HG02678 (cell line): Measurements from ENCODE around the gene S100A7.
"Not testable (repeated sequence)": the region's sequence is repeated elsewhere in the genome, so short reads cannot be mapped to it uniquely, and the experiment has no call there.

Experiments
- ATAC-seq: cut with Tn5 transposase; IDR thresholded peaks from one replicate; pipeline ENCODE4 v1.9.1; 2021; ENCODE audit warnings: mild to moderate bottlenecking, moderate library complexity; ENCODE audit not compliant: unreplicated experiment

Gene S100A7

DNA sequence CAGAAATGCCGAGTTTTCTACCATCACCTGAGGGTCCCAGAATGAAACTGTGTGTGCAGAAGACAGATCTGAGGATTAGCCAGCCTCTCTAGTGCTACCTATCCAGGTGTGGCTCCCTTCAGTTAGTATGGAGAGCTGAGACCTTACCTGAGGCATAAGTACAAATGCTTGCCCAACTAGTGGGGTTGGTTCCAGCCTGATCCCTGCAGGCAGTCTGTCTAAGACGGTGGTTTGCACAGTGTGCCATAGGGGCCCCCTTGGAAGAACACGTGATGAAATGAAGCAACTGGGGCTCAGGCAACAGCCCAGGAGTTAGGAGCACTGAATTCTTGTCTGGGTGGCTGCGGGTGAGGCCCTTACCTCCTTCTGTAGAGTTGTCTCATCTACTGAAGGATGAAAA, 28.5 kb downstream of the S100A7 start:
- no peak for ATAC-seq

DNA sequence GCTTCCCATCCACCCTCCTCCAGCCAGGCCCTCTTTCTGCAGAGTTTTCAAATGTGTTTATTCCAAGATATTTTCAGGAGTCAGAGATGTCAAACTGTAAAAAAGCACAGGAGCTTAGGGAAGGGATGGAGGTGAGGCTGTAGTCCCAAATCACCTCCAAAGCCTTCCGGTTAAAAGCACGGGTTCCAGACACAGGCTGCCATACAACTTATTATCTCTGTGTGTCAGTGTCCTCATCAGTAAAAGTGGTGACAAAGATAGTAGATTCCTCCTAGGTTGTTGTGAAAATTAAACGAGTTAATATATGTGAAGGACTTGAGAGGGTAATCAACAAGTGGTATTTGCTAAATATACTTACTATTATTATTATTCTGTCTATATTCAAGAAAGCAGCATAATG, 29.0 kb downstream of the S100A7 start:
- ATAC-seq: no peak

DNA sequence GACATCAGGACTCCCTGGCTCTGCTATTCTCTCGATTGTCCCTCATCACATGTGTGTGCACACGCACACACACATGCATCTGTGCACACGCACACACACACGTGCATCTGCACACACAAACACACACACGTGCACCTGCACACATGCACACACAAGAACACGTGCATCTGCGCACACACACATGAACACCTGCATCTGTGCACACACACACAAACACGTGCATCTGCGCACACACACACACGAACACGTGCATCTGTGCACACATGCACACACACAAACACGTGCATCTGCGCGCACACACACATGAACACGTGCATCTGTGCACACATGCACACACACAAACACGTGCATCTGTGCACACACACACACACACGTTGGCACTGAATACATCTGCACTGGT, 29.4 kb downstream of the S100A7 start:
- no peak for ATAC-seq

DNA sequence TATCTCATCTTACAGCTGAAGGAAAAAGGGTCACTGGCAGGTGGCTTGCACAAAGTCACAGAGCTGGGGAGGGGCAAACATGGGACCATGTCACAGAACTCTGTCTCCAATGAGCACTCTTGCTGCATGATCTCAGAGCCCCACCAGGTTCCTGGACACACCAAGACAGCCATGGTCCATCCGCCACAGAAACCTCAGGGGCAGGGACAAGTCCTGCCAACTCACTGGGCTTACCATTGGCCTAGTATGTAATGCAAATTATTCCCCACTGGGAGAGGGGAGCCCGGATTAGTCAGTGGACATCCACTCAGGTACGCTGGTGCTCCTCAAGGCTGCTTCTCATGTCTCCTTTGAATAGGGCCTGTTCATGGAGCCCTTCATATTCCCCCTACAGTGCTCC, 29.9 kb downstream of the S100A7 start:
- no peak for ATAC-seq

DNA sequence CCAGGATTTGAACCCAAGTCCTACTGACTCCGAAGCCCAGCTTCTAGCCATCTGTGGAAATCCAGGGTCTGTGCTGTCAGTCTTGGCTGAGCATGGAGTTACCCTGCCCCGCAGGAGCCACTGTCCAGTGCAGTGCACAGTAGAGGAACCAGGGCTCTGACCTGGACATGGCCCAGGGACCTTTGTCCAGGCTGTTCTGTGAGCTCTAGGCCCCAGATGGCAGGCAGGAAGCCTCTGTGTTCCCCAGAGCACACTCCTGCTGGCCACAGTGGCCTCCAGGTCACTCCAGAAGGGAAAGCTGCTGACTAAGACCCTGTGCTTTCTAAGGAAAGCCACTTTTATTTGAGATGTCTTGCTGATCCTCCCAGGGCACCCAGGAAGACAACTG, 30.3 kb downstream of the S100A7 start:
- no peak for ATAC-seq

DNA sequence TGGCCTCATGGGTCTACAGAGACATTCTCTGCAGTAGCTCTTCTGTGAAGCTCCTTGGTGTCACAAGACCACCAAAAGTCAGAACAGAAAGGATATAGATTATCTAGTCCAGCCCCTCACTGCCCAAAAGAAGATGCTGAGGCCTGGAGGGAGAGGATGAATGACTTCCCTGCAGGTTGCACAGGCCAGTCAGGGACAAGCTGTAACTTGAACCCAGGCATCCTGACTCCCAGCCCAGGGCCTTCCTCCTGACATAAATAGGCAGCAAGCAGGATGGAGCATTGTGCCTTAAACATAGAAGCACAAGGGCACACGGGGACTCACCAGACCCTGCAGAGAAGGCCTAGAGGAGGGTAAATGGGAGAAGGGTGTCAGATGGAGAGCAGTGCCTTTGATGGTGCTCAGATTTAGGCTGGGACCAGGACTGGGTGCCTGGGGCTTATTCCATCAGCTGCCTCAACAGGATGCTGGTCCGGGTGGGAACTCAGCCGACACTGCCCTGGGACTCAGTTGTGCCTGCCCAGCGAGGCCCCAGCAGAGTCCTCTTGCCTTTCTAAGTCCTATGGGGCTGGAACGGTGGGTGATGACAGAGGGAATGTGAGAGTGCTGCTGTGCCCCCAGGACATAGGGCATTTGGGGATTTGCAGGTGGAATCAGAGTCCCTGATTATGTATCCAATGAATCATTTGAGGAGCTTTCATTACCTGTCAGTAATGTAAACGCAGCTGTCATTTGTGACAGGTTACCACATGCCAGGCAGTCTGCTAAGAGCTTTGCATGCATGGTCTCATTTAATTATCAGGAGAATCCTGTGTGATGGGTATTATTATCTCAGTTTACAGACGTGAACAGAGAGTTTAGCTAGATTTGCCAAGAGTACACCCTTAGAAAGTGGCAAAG, 30.9 kb downstream of the S100A7 start:
- ATAC-seq: no peak

DNA sequence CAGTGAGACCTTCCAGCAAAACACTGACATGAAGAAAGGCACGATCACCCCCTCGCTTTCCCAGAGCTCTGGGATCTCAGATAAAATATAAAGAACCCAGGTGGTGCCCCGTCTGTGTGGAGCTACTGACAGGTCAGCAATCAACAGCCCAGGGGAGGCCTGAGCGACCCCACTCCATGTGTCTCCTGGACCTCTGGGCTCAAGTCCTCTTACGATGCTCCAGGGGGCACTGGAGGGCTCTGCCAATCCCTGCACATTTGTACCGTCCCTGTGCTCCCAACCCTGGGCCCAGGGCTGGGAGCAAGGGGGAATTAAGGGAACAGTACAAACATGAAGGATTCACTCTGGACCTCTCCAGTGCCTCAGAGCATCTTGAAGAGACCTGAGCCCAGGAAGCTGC, 31.7 kb downstream of the S100A7 start:
- no peak for ATAC-seq

DNA sequence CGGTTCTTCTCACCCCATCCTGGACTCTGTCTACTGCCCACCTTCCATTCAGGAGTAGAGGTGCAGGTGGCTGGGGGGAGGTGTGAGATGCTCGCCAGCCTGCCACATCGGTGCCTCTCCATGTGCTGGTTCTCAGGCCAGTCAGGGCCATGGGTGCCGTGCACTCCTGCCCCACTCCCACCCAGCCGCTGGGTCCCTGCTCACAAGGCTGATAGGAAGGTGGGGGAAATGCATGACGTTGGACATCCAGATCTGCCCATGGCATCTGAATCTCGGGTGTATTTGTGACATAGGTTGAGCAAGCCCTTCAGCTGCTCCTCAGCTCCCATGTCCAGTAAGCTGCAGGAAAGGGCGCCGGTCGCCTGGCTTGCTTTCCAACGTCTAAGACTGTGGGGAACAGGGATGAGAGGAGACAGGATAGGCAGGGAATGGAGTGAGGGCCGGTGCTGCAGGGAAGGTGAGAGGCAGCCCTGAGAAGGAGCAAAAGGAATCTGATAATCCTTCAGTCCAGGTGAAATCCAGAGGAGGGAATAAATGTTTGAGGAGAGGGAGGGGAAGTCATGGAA, 32.3 kb downstream of the S100A7 start:
- no peak for ATAC-seq

DNA sequence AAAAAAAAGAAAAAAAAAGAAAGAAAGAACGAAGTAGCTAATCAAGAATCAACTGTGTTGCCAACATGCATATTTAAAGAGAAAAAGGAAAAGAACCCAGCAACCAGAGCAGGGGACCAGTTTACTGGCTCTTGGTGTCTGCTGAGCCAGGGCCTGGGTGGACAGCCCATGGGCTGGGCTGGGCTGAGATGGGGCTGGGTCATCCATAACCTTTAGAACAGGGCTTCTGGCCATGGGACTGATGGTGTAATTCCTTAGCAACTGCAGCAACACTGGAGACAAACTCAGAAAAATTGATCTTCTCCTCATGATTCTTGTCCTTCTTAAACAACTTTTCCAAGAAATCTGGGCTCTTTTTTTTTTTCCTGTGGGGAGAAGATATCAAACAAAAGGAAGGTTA, 33.6 kb downstream of the S100A7 start:
- ATAC-seq: no peak

DNA sequence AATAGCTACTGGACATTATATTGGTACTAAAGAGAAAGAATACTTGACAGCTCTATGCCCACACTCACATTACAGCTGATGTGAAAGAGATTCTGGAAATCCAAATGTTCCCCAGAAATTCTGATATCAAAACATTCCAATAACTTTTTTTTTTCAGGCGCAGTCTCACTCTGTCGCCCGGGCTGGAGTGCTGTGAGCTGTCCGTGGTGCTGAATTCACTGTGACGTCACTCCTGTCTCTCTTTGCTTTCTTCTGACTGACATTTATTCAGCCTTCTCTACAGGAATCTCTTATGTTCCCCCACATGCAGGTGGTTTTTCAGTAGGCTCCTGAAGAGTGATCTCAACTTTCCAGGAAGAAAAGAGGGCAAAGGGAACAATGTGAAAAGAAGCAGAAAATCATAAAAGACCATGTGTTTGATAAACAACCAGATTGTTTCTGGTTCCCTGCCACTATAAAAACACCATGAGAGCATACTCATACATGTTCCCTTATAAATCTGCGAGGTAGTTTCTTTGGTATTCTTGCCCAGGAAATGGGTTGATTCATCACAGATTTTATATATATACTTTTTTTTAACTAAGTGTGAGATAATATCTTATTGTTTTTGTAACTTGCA, 37.9 kb downstream of the S100A7 start:
- ATAC-seq: no peak

DNA sequence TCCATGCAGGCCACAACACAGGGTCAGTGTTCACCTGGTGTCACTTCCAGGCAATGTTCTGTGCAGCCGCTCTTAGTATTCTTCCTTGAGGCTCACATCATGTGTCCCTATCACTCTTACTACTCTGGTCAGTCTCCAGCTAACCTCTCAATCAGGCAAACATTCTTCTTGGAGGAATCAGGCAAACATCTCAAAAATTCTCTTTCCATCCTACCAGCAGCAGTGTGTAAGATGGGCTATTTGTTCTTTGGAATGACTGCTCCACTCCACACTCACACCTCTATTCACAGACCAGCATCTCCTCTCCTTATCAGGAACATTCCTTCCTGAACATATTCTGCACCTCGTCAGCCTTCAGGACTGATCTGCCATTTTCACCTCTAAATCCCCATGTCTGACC, 40.1 kb downstream of the S100A7 start:
- no peak for ATAC-seq

DNA sequence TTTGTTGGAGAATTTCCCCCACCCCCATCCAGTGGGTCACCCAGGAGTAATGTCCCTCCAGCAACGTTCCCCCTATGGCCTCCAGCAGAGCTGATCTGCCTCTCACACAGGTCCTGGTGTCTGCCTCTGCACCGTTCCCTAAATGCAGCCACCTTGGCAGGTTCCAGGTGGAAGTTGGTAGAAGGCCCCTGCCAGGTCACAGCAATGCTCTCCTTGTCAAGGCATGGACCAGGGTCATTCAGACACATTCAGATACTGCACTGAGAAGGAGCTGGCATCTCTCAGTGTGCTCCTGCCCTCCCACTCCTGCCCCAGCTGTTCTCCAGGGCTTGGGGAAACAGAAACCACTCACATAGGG, 41.0 kb downstream of the S100A7 start:
- ATAC-seq: not testable (repeated sequence)

DNA sequence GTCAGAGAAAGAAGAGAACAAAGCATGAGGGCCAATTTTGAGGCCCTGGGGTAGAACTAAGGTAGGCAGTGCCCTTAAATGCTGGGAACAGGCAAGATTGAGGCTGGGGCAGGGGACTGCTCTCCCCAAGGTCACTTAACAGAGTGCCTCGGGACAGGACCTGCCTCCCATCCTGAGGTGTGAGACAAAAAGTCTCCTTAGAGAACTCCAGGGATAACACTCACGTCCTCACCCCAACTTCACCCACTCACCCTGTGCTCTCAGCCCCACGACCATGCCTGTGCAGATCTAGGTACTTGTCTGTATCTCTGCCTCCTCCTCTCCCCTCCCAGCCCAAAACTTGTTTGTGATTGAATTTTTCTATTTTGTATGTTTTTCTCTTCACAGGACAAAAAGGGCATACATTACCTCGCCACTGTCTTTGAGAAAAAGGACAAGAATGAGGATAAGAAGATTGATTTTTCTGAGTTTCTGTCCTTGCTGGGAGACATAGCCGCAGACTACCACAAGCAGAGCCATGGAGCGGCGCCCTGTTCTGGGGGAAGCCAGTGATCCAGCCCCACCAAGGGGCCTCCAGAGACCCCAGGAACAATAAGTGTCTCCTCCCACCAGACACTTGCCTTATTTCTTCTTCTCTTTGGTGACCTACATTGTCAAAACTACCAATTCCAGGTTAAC, 41.6 kb downstream of the S100A7 start:
- not testable (repeated sequence) for ATAC-seq

DNA sequence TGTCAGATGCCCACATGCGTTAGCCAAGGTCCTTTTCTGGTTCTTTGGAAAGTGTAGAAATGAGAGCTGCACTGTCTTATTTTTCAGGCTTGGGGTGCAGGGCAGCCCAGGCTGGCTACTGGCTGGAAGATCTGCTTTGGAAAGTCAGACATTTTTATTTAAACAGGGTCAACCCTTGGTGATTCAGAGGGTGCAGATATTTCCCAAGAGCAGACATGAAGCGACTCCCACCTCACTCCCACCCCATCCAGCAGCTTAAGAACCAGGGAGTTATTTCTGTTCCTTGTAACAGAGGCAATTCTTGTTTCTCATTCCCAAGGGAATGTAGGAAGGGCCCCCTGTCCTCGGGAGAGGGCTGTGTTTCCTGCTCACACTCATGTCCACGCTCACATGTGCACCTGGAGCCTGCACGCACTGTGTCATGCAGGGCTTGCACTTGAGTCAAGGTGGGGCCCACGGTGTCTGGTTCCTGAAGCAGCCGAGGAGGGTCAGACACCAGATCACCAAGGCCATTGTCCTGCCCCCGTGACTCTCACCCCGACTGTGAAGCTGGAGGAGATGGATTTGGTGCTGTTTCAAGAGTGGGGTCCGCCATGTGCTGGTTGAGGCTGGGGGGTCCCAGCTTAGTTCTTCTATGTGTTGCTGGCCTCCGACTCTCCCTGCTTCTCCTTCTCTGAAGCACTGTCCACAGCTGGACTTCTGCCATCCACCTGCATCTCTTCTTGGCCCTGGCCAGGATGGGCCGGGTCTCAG, 43.1 kb downstream of the S100A7 start:
- ATAC-seq: no peak

DNA sequence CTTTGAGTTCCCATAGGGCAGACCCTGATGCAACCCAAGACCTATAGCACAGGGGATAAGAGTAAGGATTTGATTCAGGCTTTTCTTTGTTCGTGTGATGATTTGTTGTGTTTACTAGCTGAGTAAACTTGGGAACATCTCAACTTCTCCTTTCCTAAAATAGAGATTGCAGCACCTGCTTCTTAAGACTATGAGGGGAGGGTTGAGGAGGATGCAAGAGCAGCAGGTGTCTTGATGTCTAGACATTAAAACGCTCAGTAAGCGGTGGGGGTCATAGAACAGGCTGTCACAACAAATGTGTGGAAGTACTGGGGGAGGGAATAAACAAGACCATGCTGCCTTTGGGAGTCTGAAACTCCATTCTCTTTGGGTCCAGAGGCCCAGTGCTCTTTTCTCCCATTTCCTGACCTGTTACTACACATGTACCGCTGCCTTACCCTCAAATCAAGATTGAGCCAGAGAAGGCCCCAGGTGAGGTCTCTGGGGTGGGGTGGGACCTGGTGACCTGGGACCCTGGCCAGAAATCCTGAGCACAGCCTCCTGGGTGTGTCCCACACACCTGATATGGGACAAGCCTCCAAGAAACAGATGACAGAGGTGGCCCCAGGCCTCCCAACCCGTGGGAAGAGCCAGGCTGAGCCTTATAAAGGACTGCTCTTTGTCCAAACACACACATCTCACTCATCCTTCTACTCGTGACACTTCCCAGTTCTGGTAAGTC, 44.4 kb downstream of the S100A7 start, which contains the start of gene S100A7A:
Gene S100A7A, plus strand, starts transcription at position 671 of the 721 bp plus-strand sequence. CDS start 1,563 bp downstream, outside the sequence.
- ATAC-seq: no peak

DNA sequence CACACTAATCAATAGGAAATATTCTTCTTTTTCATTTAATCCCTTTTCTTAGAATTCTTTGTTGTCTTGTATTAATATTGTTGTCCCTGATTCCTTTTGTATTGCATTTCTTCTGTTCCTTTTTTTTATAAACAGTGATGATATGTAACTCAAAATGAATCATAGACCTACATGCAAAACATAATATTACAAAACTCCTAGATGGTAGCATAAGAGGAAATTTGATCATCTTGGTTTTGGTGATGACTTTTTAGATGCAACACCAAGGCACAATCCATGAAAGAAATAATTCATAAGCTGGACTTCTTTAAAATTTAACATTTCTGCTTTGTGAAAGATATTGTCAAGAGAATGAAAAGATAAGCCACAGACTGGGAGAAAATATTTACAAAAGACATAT, 46.5 kb downstream of the S100A7 start:
- not testable (repeated sequence) for ATAC-seq
